Liver (tissue), 9 donors: Measurements from ENCODE around the gene TUBB1. TPM values are rescaled to one million over a fixed set of nuclear protein-coding genes. Genes with fewer than 3 reads are reported as not detected.

ENCODE experiments used
- DNase-seq: peaks from one replicate; pipeline ENCODE4 v3.0.0-alpha.2; 2017; ENCODE audit warnings: low spot score
- H3K27ac ChIP-seq, 2 donors: one replicate each; pipeline ENCODE4 v1.7.0; 2013; ENCODE audit warnings: inconsistent platforms in 2 of 2, low read length in 2 of 2, control low read depth in 1 of 2, low read depth in 1 of 2, mild to moderate bottlenecking in 1 of 2
- H3K27me3 ChIP-seq, 4 donors: one replicate each; pipeline versions ENCODE4 v1.6.1 to v1.7.0; 2013; ENCODE audit warnings: low read length in 3 of 4, inconsistent platforms in 1 of 4, mild to moderate bottlenecking in 1 of 4, moderate library complexity in 1 of 4; ENCODE audit not compliant: control insufficient read depth in 4 of 4, insufficient read depth in 4 of 4
- H3K36me3 ChIP-seq, 4 donors: one replicate each; pipeline versions ENCODE4 v1.6.1 to v1.7.0; 2013; ENCODE audit warnings: low read length in 3 of 4, mild to moderate bottlenecking in 3 of 4, low read depth in 1 of 4, moderate library complexity in 1 of 4; ENCODE audit not compliant: control insufficient read depth in 4 of 4, insufficient read depth in 3 of 4
- H3K4me1 ChIP-seq, 4 donors: one replicate each; pipeline versions ENCODE4 v1.6.1 to v1.7.0; 2013; ENCODE audit warnings: low read length in 3 of 4, mild to moderate bottlenecking in 3 of 4, moderate library complexity in 1 of 4; ENCODE audit not compliant: control insufficient read depth in 4 of 4, insufficient read depth in 4 of 4
- H3K4me3 ChIP-seq, 3 donors: one replicate each; pipeline versions ENCODE4 v1.6.1 to v1.7.0; 2013; ENCODE audit warnings: low read length in 3 of 3, control low read depth in 1 of 3, low read depth in 1 of 3, mild to moderate bottlenecking in 1 of 3
- H3K9ac ChIP-seq, 2 donors: one replicate each; pipeline ENCODE4 v1.7.0; 2013; ENCODE audit warnings: low read length in 2 of 2, mild to moderate bottlenecking in 2 of 2, moderate library complexity in 2 of 2, control low read depth in 1 of 2, low read depth in 1 of 2
- H3K9me3 ChIP-seq, 4 donors: one replicate each; pipeline versions ENCODE4 v1.6.1 to v1.7.0; 2013; ENCODE audit warnings: low read length in 3 of 4; ENCODE audit not compliant: control insufficient read depth in 4 of 4
- EGR1 ChIP-seq, 2 donors: IDR thresholded peaks; 2 replicates each; pipeline ENCODE4 v1.6.1; 2016 to 2018; ENCODE audit warnings: antibody characterized with exemption in 2 of 2, low read depth in 2 of 2
- FOXA1 ChIP-seq: IDR thresholded peaks from 2 replicates; pipeline ENCODE4 v1.6.1; 2016; ENCODE audit warnings: antibody characterized with exemption
- FOXA2 ChIP-seq: IDR thresholded peaks from 2 replicates; pipeline ENCODE4 v1.6.1; 2016; ENCODE audit warnings: antibody characterized with exemption
- GABPA ChIP-seq, 2 donors: IDR thresholded peaks in 1 of 2; conservative IDR thresholded peaks in 1 of 2; 2 replicates each; pipeline ENCODE4 v1.6.1; 2016; ENCODE audit warnings: antibody characterized with exemption in 2 of 2, mild to moderate bottlenecking in 1 of 2, moderate library complexity in 1 of 2
- HNF4A ChIP-seq, 2 donors: conservative IDR thresholded peaks; 2 replicates each; pipeline ENCODE4 v1.6.1; 2016; ENCODE audit warnings: antibody characterized with exemption in 2 of 2, mild to moderate bottlenecking in 2 of 2
- HNF4G ChIP-seq: IDR thresholded peaks from 2 replicates; pipeline ENCODE4 v1.6.1; 2016; ENCODE audit warnings: antibody characterized with exemption
- JUND ChIP-seq, 2 donors: IDR thresholded peaks; 2 replicates each; pipeline ENCODE4 v1.6.1; 2016; ENCODE audit warnings: antibody characterized with exemption in 2 of 2
- NR2F2 ChIP-seq: IDR thresholded peaks from 2 replicates; pipeline ENCODE4 v1.6.1; 2016; ENCODE audit warnings: antibody characterized with exemption
- RAD21 ChIP-seq, 2 donors: IDR thresholded peaks; 2 replicates each; pipeline ENCODE4 v1.6.1; 2016; ENCODE audit warnings: antibody characterized with exemption in 2 of 2, mild to moderate bottlenecking in 2 of 2
- RXRA ChIP-seq, 2 donors: IDR thresholded peaks; 2 replicates each; pipeline ENCODE4 v1.6.1; 2017 to 2018; ENCODE audit warnings: antibody characterized with exemption in 2 of 2, mild to moderate bottlenecking in 1 of 2
- SP1 ChIP-seq: IDR thresholded peaks from 2 replicates; pipeline ENCODE4 v1.6.1; 2018; ENCODE audit warnings: antibody characterized with exemption, mild to moderate bottlenecking
- TAF1 ChIP-seq: conservative IDR thresholded peaks from 2 replicates; pipeline ENCODE4 v1.6.1; 2016; ENCODE audit warnings: antibody characterized with exemption, mild to moderate bottlenecking
- YY1 ChIP-seq: IDR thresholded peaks from 2 replicates; pipeline ENCODE4 v1.6.1; 2016; ENCODE audit warnings: antibody characterized with exemption, mild to moderate bottlenecking
- WGBS: extraction: QIAGEN DNeasy Blood & Tissue Kit; methylation state at CpG from one replicate; pipeline ENCODE4 v1.1.7; 2013; 5-methylcytosine and 5-hydroxymethylcytosine counted together
- polyA plus RNA-seq, 2 donors: library from polyadenylated mRNA; stranded (reverse) in 1 of 2; unstranded in 1 of 2; fragments of 200-250 nt in 1 of 2; fragments of >200 nt in 1 of 2; fragmentation: Nextera tagmentation in 1 of 2; extraction: Ambion mirVana in 1 of 2; gene quantifications; one replicate each; pipeline versions ENCODE4 v1.2.1 to v1.2.3, GENCODE V29; 2013 to 2015
- total RNA-seq, 2 donors: library from RNA; depleted of rRNA; stranded (reverse); fragments of >200 nt; gene quantifications; one replicate each; pipeline ENCODE4 v1.2.3, GENCODE V29; 2014
- TF ChIP-seq, protein P1 (sequence below): IDR thresholded peaks from 2 replicates; pipeline ENCODE4 v1.6.1; 2016; ENCODE audit warnings: antibody characterized with exemption, mild to moderate bottlenecking
- TF ChIP-seq, protein P2 (sequence below): IDR thresholded peaks from 2 replicates; pipeline ENCODE4 v1.6.1; 2016; ENCODE audit warnings: antibody characterized with exemption
- TF ChIP-seq, protein P3 (sequence below): IDR thresholded peaks from 2 replicates; pipeline ENCODE4 v1.6.1; 2016; ENCODE audit warnings: antibody characterized with exemption
- TF ChIP-seq, protein P4 (sequence below): IDR thresholded peaks from 2 replicates; pipeline ENCODE4 v1.6.1; 2016; ENCODE audit warnings: antibody characterized with exemption
- TF ChIP-seq, protein P5 (sequence below): fragments of 150-350 bp; IDR thresholded peaks from 2 replicates; pipeline ENCODE4 v1.5.1; 2017; ENCODE audit warnings: improper control_type of control experiment, low read depth, low read length; ENCODE audit not compliant: missing input control
- donor health status: healthy.
- donor health status: healthy.
- donor health status: healthy.
- donor health status: healthy.
- donor health status: healthy.

TUBB1 gene
- total and polyA plus RNA-seq, 4 donors: 0.17 to 59.5 (median 0.24) TPM

DNA sequence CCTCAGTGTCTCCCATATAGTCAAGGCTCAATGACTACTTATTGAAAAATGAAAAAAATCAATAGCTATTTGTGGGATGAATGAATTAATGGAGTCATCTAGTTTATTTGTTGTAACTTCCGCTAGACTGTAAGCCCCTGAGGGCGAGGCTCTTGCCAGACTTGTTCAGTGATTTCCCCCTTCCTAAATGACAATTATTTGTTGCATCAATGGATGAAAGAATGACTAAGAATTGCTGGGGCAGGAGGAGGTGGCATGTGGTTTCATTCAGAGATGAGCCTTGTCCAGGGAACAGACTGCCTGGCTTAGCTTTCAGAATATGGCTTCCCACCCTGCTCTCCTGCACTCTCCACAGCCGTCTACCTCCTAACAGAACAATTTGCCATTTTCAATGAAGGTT is 24.5 kb downstream of the TUBB1 start:
- Histone ChIP-seq H3K4me3 (no peak overlapping the region), H3K27me3 (no peaks in the 10 kb centered on the region), H3K36me3 (no peaks in the 10 kb centered on the region), H3K9me3 (no peaks in the 10 kb centered on the region), H3K27ac (no peak overlapping the region), H3K4me1 (peaks cover 6 to 26% (median 21%) of the 10 kb centered on the region in 4 donors), H3K9ac (no peak overlapping the region)
- WGBS: 89% methylated on average over 3 of the region's 3 CpGs
- TF ChIP-seq TAF1 (no peak), HNF4A (conservative IDR thresholded peaks at IDR 0.05) (no peak), RXRA (IDR thresholded peaks at IDR 0.05) (no peak), RAD21 (IDR thresholded peaks at IDR 0.05) (no peak), HNF4G (no peak), NR2F2 (no peak), JUND (IDR thresholded peaks at IDR 0.05) (no peak)
- TF ChIP-seq, protein P1, sequence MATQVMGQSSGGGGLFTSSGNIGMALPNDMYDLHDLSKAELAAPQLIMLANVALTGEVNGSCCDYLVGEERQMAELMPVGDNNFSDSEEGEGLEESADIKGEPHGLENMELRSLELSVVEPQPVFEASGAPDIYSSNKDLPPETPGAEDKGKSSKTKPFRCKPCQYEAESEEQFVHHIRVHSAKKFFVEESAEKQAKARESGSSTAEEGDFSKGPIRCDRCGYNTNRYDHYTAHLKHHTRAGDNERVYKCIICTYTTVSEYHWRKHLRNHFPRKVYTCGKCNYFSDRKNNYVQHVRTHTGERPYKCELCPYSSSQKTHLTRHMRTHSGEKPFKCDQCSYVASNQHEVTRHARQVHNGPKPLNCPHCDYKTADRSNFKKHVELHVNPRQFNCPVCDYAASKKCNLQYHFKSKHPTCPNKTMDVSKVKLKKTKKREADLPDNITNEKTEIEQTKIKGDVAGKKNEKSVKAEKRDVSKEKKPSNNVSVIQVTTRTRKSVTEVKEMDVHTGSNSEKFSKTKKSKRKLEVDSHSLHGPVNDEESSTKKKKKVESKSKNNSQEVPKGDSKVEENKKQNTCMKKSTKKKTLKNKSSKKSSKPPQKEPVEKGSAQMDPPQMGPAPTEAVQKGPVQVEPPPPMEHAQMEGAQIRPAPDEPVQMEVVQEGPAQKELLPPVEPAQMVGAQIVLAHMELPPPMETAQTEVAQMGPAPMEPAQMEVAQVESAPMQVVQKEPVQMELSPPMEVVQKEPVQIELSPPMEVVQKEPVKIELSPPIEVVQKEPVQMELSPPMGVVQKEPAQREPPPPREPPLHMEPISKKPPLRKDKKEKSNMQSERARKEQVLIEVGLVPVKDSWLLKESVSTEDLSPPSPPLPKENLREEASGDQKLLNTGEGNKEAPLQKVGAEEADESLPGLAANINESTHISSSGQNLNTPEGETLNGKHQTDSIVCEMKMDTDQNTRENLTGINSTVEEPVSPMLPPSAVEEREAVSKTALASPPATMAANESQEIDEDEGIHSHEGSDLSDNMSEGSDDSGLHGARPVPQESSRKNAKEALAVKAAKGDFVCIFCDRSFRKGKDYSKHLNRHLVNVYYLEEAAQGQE: no peak
- TF ChIP-seq, protein P2, sequence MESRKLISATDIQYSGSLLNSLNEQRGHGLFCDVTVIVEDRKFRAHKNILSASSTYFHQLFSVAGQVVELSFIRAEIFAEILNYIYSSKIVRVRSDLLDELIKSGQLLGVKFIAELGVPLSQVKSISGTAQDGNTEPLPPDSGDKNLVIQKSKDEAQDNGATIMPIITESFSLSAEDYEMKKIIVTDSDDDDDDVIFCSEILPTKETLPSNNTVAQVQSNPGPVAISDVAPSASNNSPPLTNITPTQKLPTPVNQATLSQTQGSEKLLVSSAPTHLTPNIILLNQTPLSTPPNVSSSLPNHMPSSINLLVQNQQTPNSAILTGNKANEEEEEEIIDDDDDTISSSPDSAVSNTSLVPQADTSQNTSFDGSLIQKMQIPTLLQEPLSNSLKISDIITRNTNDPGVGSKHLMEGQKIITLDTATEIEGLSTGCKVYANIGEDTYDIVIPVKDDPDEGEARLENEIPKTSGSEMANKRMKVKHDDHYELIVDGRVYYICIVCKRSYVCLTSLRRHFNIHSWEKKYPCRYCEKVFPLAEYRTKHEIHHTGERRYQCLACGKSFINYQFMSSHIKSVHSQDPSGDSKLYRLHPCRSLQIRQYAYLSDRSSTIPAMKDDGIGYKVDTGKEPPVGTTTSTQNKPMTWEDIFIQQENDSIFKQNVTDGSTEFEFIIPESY: no peak
- no peak for DNase-seq

DNA sequence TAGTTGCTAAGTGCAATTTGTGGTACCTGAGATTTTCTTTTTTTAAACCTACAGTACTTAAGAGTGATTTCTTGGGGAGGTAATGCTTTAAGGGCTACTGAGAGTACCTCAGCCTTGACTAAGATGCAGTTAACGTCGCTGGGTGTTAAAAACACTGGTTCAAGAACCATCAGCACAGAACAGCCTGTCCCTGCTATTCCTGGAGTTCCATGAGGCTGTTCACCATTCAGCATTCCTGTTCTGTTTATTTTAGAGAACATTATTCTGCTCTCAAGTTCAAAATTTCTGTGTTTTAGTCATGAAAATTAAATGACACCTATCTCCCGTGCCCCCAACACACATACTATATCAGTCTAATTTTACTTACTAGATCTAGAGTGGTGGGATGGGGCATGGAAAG is 25.1 kb downstream of the TUBB1 start:
- no peak for TF ChIP-seq FOXA2
- no peak for TF ChIP-seq YY1
- TF ChIP-seq RAD21 (IDR thresholded peaks at IDR 0.05): no peak
- TF ChIP-seq, protein P3, sequence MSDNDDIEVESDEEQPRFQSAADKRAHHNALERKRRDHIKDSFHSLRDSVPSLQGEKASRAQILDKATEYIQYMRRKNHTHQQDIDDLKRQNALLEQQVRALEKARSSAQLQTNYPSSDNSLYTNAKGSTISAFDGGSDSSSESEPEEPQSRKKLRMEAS: no peak
- TF ChIP-seq, protein P2: no peak
- TF ChIP-seq RXRA (IDR thresholded peaks at IDR 0.05): no peak
- TF ChIP-seq JUND (IDR thresholded peaks at IDR 0.05): no peak
- TF ChIP-seq TAF1: no peak
- no peak for TF ChIP-seq EGR1 (IDR thresholded peaks at IDR 0.05; ENCODE audit: low read depth in 2 of 2)
- TF ChIP-seq, protein P4, sequence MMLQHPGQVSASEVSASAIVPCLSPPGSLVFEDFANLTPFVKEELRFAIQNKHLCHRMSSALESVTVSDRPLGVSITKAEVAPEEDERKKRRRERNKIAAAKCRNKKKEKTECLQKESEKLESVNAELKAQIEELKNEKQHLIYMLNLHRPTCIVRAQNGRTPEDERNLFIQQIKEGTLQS: no peak
- no peak for TF ChIP-seq SP1
- TF ChIP-seq GABPA (IDR thresholded peaks at IDR 0.05 in 1 of 2, conservative IDR thresholded peaks at IDR 0.05 in 1 of 2): no peak
- no peak for TF ChIP-seq FOXA1
- TF ChIP-seq NR2F2: no peak
- no peak for TF ChIP-seq HNF4A (conservative IDR thresholded peaks at IDR 0.05)
- TF ChIP-seq, protein P5, sequence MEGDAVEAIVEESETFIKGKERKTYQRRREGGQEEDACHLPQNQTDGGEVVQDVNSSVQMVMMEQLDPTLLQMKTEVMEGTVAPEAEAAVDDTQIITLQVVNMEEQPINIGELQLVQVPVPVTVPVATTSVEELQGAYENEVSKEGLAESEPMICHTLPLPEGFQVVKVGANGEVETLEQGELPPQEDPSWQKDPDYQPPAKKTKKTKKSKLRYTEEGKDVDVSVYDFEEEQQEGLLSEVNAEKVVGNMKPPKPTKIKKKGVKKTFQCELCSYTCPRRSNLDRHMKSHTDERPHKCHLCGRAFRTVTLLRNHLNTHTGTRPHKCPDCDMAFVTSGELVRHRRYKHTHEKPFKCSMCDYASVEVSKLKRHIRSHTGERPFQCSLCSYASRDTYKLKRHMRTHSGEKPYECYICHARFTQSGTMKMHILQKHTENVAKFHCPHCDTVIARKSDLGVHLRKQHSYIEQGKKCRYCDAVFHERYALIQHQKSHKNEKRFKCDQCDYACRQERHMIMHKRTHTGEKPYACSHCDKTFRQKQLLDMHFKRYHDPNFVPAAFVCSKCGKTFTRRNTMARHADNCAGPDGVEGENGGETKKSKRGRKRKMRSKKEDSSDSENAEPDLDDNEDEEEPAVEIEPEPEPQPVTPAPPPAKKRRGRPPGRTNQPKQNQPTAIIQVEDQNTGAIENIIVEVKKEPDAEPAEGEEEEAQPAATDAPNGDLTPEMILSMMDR: no peak
- TF ChIP-seq HNF4G: no peak
- TF ChIP-seq, protein P1: no peak
- Histone ChIP-seq H3K9me3 (no peaks in the 10 kb centered on the region), H3K4me3 (no peak overlapping the region), H3K4me1 (peaks cover 6 to 26% (median 21%) of the 10 kb centered on the region in 4 donors), H3K27me3 (no peaks in the 10 kb centered on the region), H3K36me3 (no peaks in the 10 kb centered on the region), H3K27ac (no peak overlapping the region), H3K9ac (no peak overlapping the region)
- DNase-seq: no peak
- WGBS: 96% methylated on average over 3 of the region's 3 CpGs
